ENCODE measurements around the gene DCAF8L1. TPM values are rescaled to one million over a fixed set of nuclear protein-coding genes. Genes with fewer than 3 reads are reported as not detected.
"Not testable (repeated sequence)": the region's sequence is repeated elsewhere in the genome, so short reads cannot be mapped to it uniquely, and the experiment has no call there.

The DCAF8L1 gene
- total and polyA plus RNA-seq, 2 of the 4 experiments (the other 2 are of a cell fraction): not detected

- BruUV-seq (replicated peaks): no TSS peak
- Histone ChIP-seq H2AK5ac (ENCODE audit: low read depth, low read length) (no peak overlapping the region), H3K56ac (ENCODE audit: extremely low read depth, insufficient read depth, low read length) (no peak overlapping the region), H2BK120ac (ENCODE audit: low read depth, low read length) (no peak overlapping the region), H3K36me3 (ENCODE audit: control insufficient read depth, insufficient read depth, low read length) (no peaks in the 10 kb centered on the region), H2BK5ac (ENCODE audit: low read depth, low read length, poor library complexity, severe bottlenecking) (no peak overlapping the region), H3K4me2 (ENCODE audit: low read depth, low read length) (no peak overlapping the region), H3K9me1 (ENCODE audit: insufficient read depth, low read length) (no peaks in the 10 kb centered on the region), H3K9ac (ENCODE audit: low read depth, low read length) (no peak overlapping the region), H2BK20ac (ENCODE audit: low read depth, low read length) (no peak overlapping the region), H2AK9ac (replicated peaks; ENCODE audit: low read depth, low read length, poor library complexity) (no peak overlapping the region), H4K5ac (ENCODE audit: low read depth, low read length) (no peak overlapping the region), H2BK15ac (ENCODE audit: low read depth, low read length) (no peak overlapping the region), H3K79me1 (ENCODE audit: low read depth in 1 of 2, low read length in 2 of 2) (no peaks in the 10 kb centered on the region), H2AFZ (replicated peaks; ENCODE audit: low read length, poor library complexity) (no peak overlapping the region), H3K27me3 (ENCODE audit: control insufficient read depth, insufficient read depth, low read length) (no peaks in the 10 kb centered on the region), H3K4me3 (ENCODE audit: insufficient read depth, low read depth, low read length) (no peak overlapping the region), H3K4ac (ENCODE audit: low read depth, low read length) (no peak overlapping the region), H4K91ac (ENCODE audit: insufficient read depth, low read depth, low read length) (no peak overlapping the region), H3K14ac (replicated peaks; ENCODE audit: low read depth, low read length) (no peak overlapping the region), H3K27ac (ENCODE audit: insufficient read depth, low read length) (no peak overlapping the region), H4K8ac (ENCODE audit: low read depth in 2 of 2, low read length in 2 of 2) (no peak overlapping the region), H4K20me1 (ENCODE audit: insufficient read depth, low read length) (no peaks in the 10 kb centered on the region), H3K4me1 (ENCODE audit: control insufficient read depth, insufficient read depth, low read length) (no peaks in the 10 kb centered on the region), H3K23ac (ENCODE audit: low read depth, low read length) (no peak overlapping the region), H3K9me3 (ENCODE audit: control insufficient read depth, insufficient read depth, low read length) (no peaks in the 10 kb centered on the region), H3K18ac (ENCODE audit: low read depth, low read length) (no peak overlapping the region; the same call in 1 of the 2 replicates)
- no peak for TF ChIP-seq SMC3 (IDR thresholded peaks at IDR 0.05; ENCODE audit: low read depth, low read length)
- no peak for TF ChIP-seq CHD1 (IDR thresholded peaks at IDR 0.05; ENCODE audit: low read depth, low read length)
- no peak for TF ChIP-seq MAZ (IDR thresholded peaks at IDR 0.05; ENCODE audit: borderline replicate concordance, low read depth, low read length)
- TF ChIP-seq FOS (IDR thresholded peaks at IDR 0.05; ENCODE audit: low read depth, low read length): no peak
- no peak for TF ChIP-seq RCOR1 (IDR thresholded peaks at IDR 0.05; ENCODE audit: insufficient replicate concordance, low read length)
- TF ChIP-seq BHLHE40 (IDR thresholded peaks at IDR 0.05; ENCODE audit: low read depth, low read length): no peak
- TF ChIP-seq ELK1 (IDR thresholded peaks at IDR 0.05; ENCODE audit: borderline replicate concordance, low read depth, low read length): no peak
- intact Hi-C loops (cut with micrococcal nuclease): no loop called here
- dilution Hi-C loops (cut with HindIII; ENCODE audit: low sequenced_read_pairs, unreplicated experiment): no loop called here
- in situ Hi-C loops (cut with MboI; ENCODE audit: low sequenced_read_pairs): no loop called here
- no peak for DNase-seq
- no CpG with 5 or more reads among the region's 2 CpGs for WGBS, 2 experiments (ENCODE audit: extremely low coverage in 2 of 2, insufficient read length in 1 of 2)
- POLR2A ChIA-PET (ENCODE audit: unreplicated experiment): no interaction called here
- no peak for ATAC-seq (ENCODE audit: low read depth)
- CTCF ChIA-PET: no interaction called here
These were observed 6.8 kb upstream of the DCAF8L1 start for GRCh38 chrX:27987862-27988646.

- H3K9ac ChIP-seq (ENCODE audit: low read depth, low read length); H3K4me3 ChIP-seq (ENCODE audit: insufficient read depth, low read depth, low read length); H3K79me1 ChIP-seq (ENCODE audit: low read depth in 1 of 2, low read length in 2 of 2); H3K9me1 ChIP-seq (ENCODE audit: insufficient read depth, low read length); dilution Hi-C loops (cut with HindIII; ENCODE audit: low sequenced_read_pairs, unreplicated experiment); H4K91ac ChIP-seq (ENCODE audit: insufficient read depth, low read depth, low read length); H2BK20ac ChIP-seq (ENCODE audit: low read depth, low read length); CTCF ChIA-PET; in situ Hi-C loops (cut with MboI; ENCODE audit: low sequenced_read_pairs); H2BK120ac ChIP-seq (ENCODE audit: low read depth, low read length); H2BK5ac ChIP-seq (ENCODE audit: low read depth, low read length, poor library complexity, severe bottlenecking); H3K23ac ChIP-seq (ENCODE audit: low read depth, low read length); H2AK5ac ChIP-seq (ENCODE audit: low read depth, low read length); H4K20me1 ChIP-seq (ENCODE audit: insufficient read depth, low read length); H4K8ac ChIP-seq (ENCODE audit: low read depth in 2 of 2, low read length in 2 of 2); intact Hi-C loops (cut with micrococcal nuclease); H3K18ac ChIP-seq (ENCODE audit: low read depth, low read length); H3K27ac ChIP-seq (ENCODE audit: insufficient read depth, low read length); H3K56ac ChIP-seq (ENCODE audit: extremely low read depth, insufficient read depth, low read length); H3K36me3 ChIP-seq (ENCODE audit: control insufficient read depth, insufficient read depth, low read length); H3K4me1 ChIP-seq (ENCODE audit: control insufficient read depth, insufficient read depth, low read length); H2AK9ac ChIP-seq (replicated peaks; ENCODE audit: low read depth, low read length, poor library complexity); H2BK15ac ChIP-seq (ENCODE audit: low read depth, low read length); H3K14ac ChIP-seq (replicated peaks; ENCODE audit: low read depth, low read length); DNase-seq; H3K27me3 ChIP-seq (ENCODE audit: control insufficient read depth, insufficient read depth, low read length); H4K5ac ChIP-seq (ENCODE audit: low read depth, low read length); H3K4ac ChIP-seq (ENCODE audit: low read depth, low read length); POLR2A ChIA-PET (ENCODE audit: unreplicated experiment); ATAC-seq (ENCODE audit: low read depth); H3K9me3 ChIP-seq (ENCODE audit: control insufficient read depth, insufficient read depth, low read length); H2AFZ ChIP-seq (replicated peaks; ENCODE audit: low read length, poor library complexity); BruUV-seq (replicated peaks); H3K4me2 ChIP-seq (ENCODE audit: low read depth, low read length): not testable (repeated sequence)
- WGBS, 2 experiments (ENCODE audit: extremely low coverage in 2 of 2, insufficient read length in 1 of 2): no CpG with 5 or more reads among the region's 4 CpGs
These were observed 4.3 kb downstream of the DCAF8L1 start for GRCh38 chrX:27976934-27977333.
